H1 (cell line): ENCODE data around the gene DBNL. TPM values are rescaled to one million over a fixed set of nuclear protein-coding genes. Genes with fewer than 3 reads are reported as not detected.

ENCODE experiments used
- CTCF ChIA-PET: fragments of 300-600 bp; sonication (Branson Sonifier 250); formaldehyde crosslinking; loops from one replicate; lab custom pipeline; 2021; ENCODE audit not compliant: partially characterized antibody; lab: Charles Lee
- POLR2A ChIA-PET: fragments of 300-600 bp; sonication (Branson Sonifier 250); formaldehyde crosslinking; loops from one replicate; lab custom pipeline; 2021; ENCODE audit warnings: inconsistent platforms; ENCODE audit not compliant: partially characterized antibody; lab: Charles Lee
- DNase-seq, 2 experiments: peaks; one replicate each; pipeline versions ENCODE4 v3.0.0 to v3.0.0-alpha.2; 2010 to 2022; ENCODE audit warnings: low spot score in 2 of 2, low read depth in 1 of 2, mixed read lengths in 1 of 2
- FAIRE-seq: peaks from 2 replicates; lab custom pipeline; 2011; peaks lifted over from hg19 to GRCh38; lab: Jason Lieb, UNC
- H2AFZ ChIP-seq: 2 replicates; pipeline ENCODE4 v1.8.1; 2012; ENCODE audit warnings: low read length, inconsistent platforms
- H2AK5ac ChIP-seq: 2 replicates; pipeline ENCODE4 v1.6.1; 2013; ENCODE audit warnings: low read depth, low read length
- H2BK120ac ChIP-seq: replicated peaks from 2 replicates; pipeline ENCODE3; 2013; ENCODE audit warnings: low read depth, low read length, inconsistent platforms
- H2BK12ac ChIP-seq: 2 replicates; pipeline ENCODE4 v1.6.1; 2013; ENCODE audit warnings: low read depth, low read length
- H2BK15ac ChIP-seq: 2 replicates; pipeline ENCODE4 v1.6.1; 2013; ENCODE audit warnings: low read length
- H2BK20ac ChIP-seq: 2 replicates; pipeline ENCODE4 v1.6.1; 2013; ENCODE audit warnings: low read length
- H2BK5ac ChIP-seq: 2 replicates; pipeline ENCODE4 v1.6.1; 2013; ENCODE audit warnings: low read depth, low read length
- H3K14ac ChIP-seq: 2 replicates; pipeline ENCODE4 v1.6.1; 2013; ENCODE audit warnings: inconsistent platforms; ENCODE audit not compliant: insufficient read length
- H3K18ac ChIP-seq: 2 replicates; pipeline ENCODE4 v1.6.1; 2013; ENCODE audit warnings: low read length; ENCODE audit errors: extremely low read depth
- H3K23ac ChIP-seq: 2 replicates; pipeline ENCODE4 v1.6.1; 2013; ENCODE audit warnings: inconsistent platforms; ENCODE audit not compliant: insufficient read length
- H3K23me2 ChIP-seq: 2 replicates; pipeline ENCODE4 v1.6.1; 2013; ENCODE audit warnings: low read depth, low read length
- H3K27ac ChIP-seq: 2 replicates; pipeline ENCODE4 v1.6.1; 2011; ENCODE audit warnings: low read depth, low read length, inconsistent platforms
- H3K27me3 ChIP-seq, 4 experiments: replicated peaks in 1 of 4; 1 replicate in 1 of 4; 2 replicates in 3 of 4; pipeline versions ENCODE4 v1.6.1 to v1.8.1; 2011 to 2013; ENCODE audit warnings: low read length in 3 of 4, mild to moderate bottlenecking in 3 of 4, inconsistent platforms in 2 of 4, mixed read lengths in 2 of 4, moderate library complexity in 1 of 4; ENCODE audit not compliant: control insufficient read depth in 3 of 4, insufficient read depth in 3 of 4; ENCODE audit errors: extremely low read depth in 1 of 4
- H3K36me3 ChIP-seq, 4 experiments: 2 replicates each; pipeline versions ENCODE4 v1.6.1 to v1.8.1; 2011 to 2013; ENCODE audit warnings: mild to moderate bottlenecking in 4 of 4, low read length in 3 of 4, moderate library complexity in 2 of 4, control low read depth in 1 of 4, inconsistent platforms in 1 of 4; ENCODE audit not compliant: insufficient read depth in 4 of 4, control insufficient read depth in 2 of 4
- H3K4ac ChIP-seq: replicated peaks from 2 replicates; pipeline ENCODE3; 2013; ENCODE audit warnings: low read length, low read depth, mixed read lengths, inconsistent platforms; ENCODE audit not compliant: insufficient read length
- H3K4me1 ChIP-seq, 4 experiments: replicated peaks in 1 of 4; 1 replicate in 1 of 4; 2 replicates in 3 of 4; pipeline versions ENCODE4 v1.6.1 to v1.8.1; 2011 to 2013; ENCODE audit warnings: low read length in 3 of 4, inconsistent platforms in 2 of 4, mixed read lengths in 1 of 4; ENCODE audit not compliant: insufficient read depth in 4 of 4, control insufficient read depth in 3 of 4
- H3K4me2 ChIP-seq, 2 experiments: 2 replicates each; pipeline versions ENCODE4 v1.6.1 to v1.8.1; 2011 to 2013; ENCODE audit warnings: low read depth in 2 of 2, low read length in 2 of 2, control low read depth in 1 of 2, inconsistent platforms in 1 of 2, mild to moderate bottlenecking in 1 of 2; ENCODE audit not compliant: insufficient read depth in 1 of 2
- H3K4me3 ChIP-seq, 4 experiments: fragments of 200-600, 300-600 bp in 1 of 4; sonication (generic), shearing (Covaris generic), sonication (Bioruptor Twin) in 1 of 4; 2 replicates each; pipeline versions ENCODE4 v1.5.1 to v1.8.1; 2011 to 2016; ENCODE audit warnings: low read length in 4 of 4, low read depth in 3 of 4, control low read depth in 2 of 4, inconsistent platforms in 2 of 4, mild to moderate bottlenecking in 2 of 4, mixed read lengths in 1 of 4, moderate library complexity in 1 of 4; ENCODE audit not compliant: insufficient read depth in 2 of 4; ENCODE audit errors: extremely low read depth in 1 of 4
- H3K56ac ChIP-seq: replicated peaks from 2 replicates; pipeline ENCODE3; 2013; ENCODE audit warnings: low read depth, mild to moderate bottlenecking, mixed read lengths, low read length, inconsistent platforms; ENCODE audit not compliant: insufficient read length
- H3K79me1 ChIP-seq: 2 replicates; pipeline ENCODE4 v1.6.1; 2013; ENCODE audit warnings: low read depth, low read length, control low read depth
- H3K79me2 ChIP-seq, 2 experiments: 2 replicates each; pipeline versions ENCODE4 v1.6.1 to v1.8.1; 2012 to 2013; ENCODE audit warnings: low read length in 2 of 2, mild to moderate bottlenecking in 2 of 2, inconsistent platforms in 1 of 2; ENCODE audit not compliant: insufficient read depth in 2 of 2, control insufficient read depth in 1 of 2
- H3K9ac ChIP-seq, 4 experiments: replicated peaks in 1 of 4; 1 replicate in 1 of 4; 2 replicates in 3 of 4; pipeline versions ENCODE4 v1.6.1 to v1.8.1; 2011 to 2013; ENCODE audit warnings: low read depth in 3 of 4, low read length in 3 of 4, control low read depth in 2 of 4, mild to moderate bottlenecking in 2 of 4, moderate library complexity in 2 of 4, inconsistent platforms in 1 of 4; ENCODE audit errors: extremely low read depth in 1 of 4
- H3K9me3 ChIP-seq, 2 experiments: 2 replicates each; pipeline versions ENCODE4 v1.6.1 to v1.8.1; 2012 to 2013; ENCODE audit warnings: mild to moderate bottlenecking in 2 of 2, moderate library complexity in 2 of 2, control low read depth in 1 of 2, inconsistent platforms in 1 of 2, low read depth in 1 of 2, low read length in 1 of 2, mixed read lengths in 1 of 2; ENCODE audit not compliant: insufficient read depth in 2 of 2
- H4K20me1 ChIP-seq, 2 experiments: replicated peaks in 1 of 2; 2 replicates each; pipeline versions ENCODE3 to v1.8.1; 2011 to 2013; ENCODE audit warnings: inconsistent platforms in 2 of 2, low read length in 2 of 2, mild to moderate bottlenecking in 1 of 2; ENCODE audit not compliant: insufficient read depth in 2 of 2, control insufficient read depth in 1 of 2
- H4K5ac ChIP-seq: 2 replicates; pipeline ENCODE4 v1.6.1; 2013; ENCODE audit warnings: low read length, low read depth, mixed read lengths, inconsistent platforms; ENCODE audit not compliant: insufficient read length
- H4K8ac ChIP-seq: 2 replicates; pipeline ENCODE4 v1.8.0; 2013; ENCODE audit warnings: mild to moderate bottlenecking, moderate library complexity, low read length, inconsistent platforms; ENCODE audit not compliant: insufficient read depth; ENCODE audit errors: extremely low read depth
- H4K91ac ChIP-seq: replicated peaks from 2 replicates; pipeline ENCODE3; 2013; ENCODE audit warnings: low read length, mixed read lengths, inconsistent platforms; ENCODE audit not compliant: insufficient read length
- KDM1A ChIP-seq: fragments of 200-600, 300-600 bp; sonication (generic); IDR thresholded peaks from 2 replicates; pipeline ENCODE4 v1.7.1; 2016; ENCODE audit warnings: mild to moderate bottlenecking, low read length, borderline replicate concordance
- MAFK ChIP-seq: IDR thresholded peaks from 2 replicates; pipeline ENCODE4 v1.6.1; 2012; ENCODE audit warnings: low read depth, mild to moderate bottlenecking, improper control_type of control experiment, low read length
- WGBS, 2 experiments: shearing (Covaris generic) in 1 of 2; methylation state at CpG; one replicate each; pipeline versions ENCODE4 v1.1.6 to v1.1.7; 2013 to 2015; ENCODE audit warnings: low lambda C conversion rate in 2 of 2, mixed read lengths in 2 of 2, inconsistent platforms in 1 of 2, low coverage in 1 of 2, missing lambda C conversion rate in 1 of 2; ENCODE audit not compliant: insufficient replicate concordance in 2 of 2, insufficient coverage in 1 of 2, insufficient read length in 1 of 2; ENCODE audit errors: extremely low coverage in 1 of 2, missing lambda C conversion rate in 1 of 2; 5-methylcytosine and 5-hydroxymethylcytosine counted together
- polyA plus RNA-seq, 7 experiments: library from polyadenylated mRNA; depleted of rRNA in 3 of 7; stranded (reverse) in 5 of 7; unstranded in 2 of 7; fragments of >200 nt in 5 of 7; fragments of 200-250 nt in 2 of 7; gene quantifications; 1 replicate in 5 of 7; 2 replicates in 1 of 7; 4 replicates in 1 of 7; pipeline versions ENCODE4 v1.2.1 to v1.2.3, GENCODE V29; 2011 to 2013; ENCODE audit warnings: missing spikeins in 2 of 7, mixed read lengths in 2 of 7
- total RNA-seq: library from RNA; stranded (reverse); fragmentation: NEBNext Ultra II Directional; extraction: Animal tissue kit (Norgen Biotek cat#: 25700); gene quantifications from 2 replicates; pipeline ENCODE4 v1.2.1, GENCODE V29; 2021

The DBNL gene
- total and polyA plus RNA-seq, 2 of the 8 experiments (the other 6 are each of a cell fraction or from before 2014, with no cell fraction given) = 30.9 to 56.6 TPM

- Histone ChIP-seq H2BK5ac (no peak overlapping the region), H2BK12ac (no peak overlapping the region), H4K20me1 (no peaks in the 10 kb centered on the region), H4K5ac (no peak overlapping the region), H4K8ac (no peak overlapping the region), H3K27me3 (no peaks in the 10 kb centered on the region; a peak in 2 of 7 replicates), H3K4me1 (no peaks in the 10 kb centered on the region; a peak in 1 of 7 replicates), H3K9ac (no peak overlapping the region), H4K91ac (no peak overlapping the region), H2AK5ac (no peak overlapping the region), H2BK15ac (no peak overlapping the region), H3K18ac (no peak overlapping the region), H3K4me2 (no peak overlapping the region), H2AFZ (no peak overlapping the region), H3K79me1 (no peaks in the 10 kb centered on the region), H3K36me3 (no peaks in the 10 kb centered on the region), H3K14ac (no peak overlapping the region), H2BK120ac (no peak overlapping the region), H3K4me3 (no peak overlapping the region), H3K23ac (no peak overlapping the region), H3K79me2 (no peaks in the 10 kb centered on the region), H3K56ac (no peak overlapping the region), H3K23me2 (peaks cover 4% of the 10 kb centered on the region; the same call in 1 of the 2 replicates), H3K9me3 (no peaks in the 10 kb centered on the region), H3K27ac (no peak overlapping the region), H2BK20ac (no peak overlapping the region), H3K4ac (no peak overlapping the region)
- POLR2A ChIA-PET = no interaction called here
- no peak for TF ChIP-seq MAFK
- TF ChIP-seq KDM1A = peak; percentile 29; the same call in 1 of the 2 replicates
- CTCF ChIA-PET = interaction anchor here (0.7 to 2.2 kb wide), 3 partner anchors 16 to 37 kb away, joined by 3 to 13 read pairs (median 3); no protein-coding TSS in a partner anchor
- DNase-seq (no peak), FAIRE-seq (no peak)
- WGBS, 2 experiments = 87% methylated on average over 3 of the region's 3 CpGs; no CpG with 5 or more reads in 1 of the 2 experiments
Observed at GRCh38 chr7:44086627-44087026, 42.1 kb downstream of the DBNL start.
